A673 (cell line): ENCODE measurements around the gene FUZ.

Source experiments
- CTCF ChIP-seq: fragments of 300-800, 200-600 bp; sonication (generic); conservative IDR thresholded peaks from 2 replicates; pipeline ENCODE4 v1.5.1; 2017; ENCODE audit warnings: low read depth, mild to moderate bottlenecking, antibody characterized with exemption, low read length, moderate library complexity, mixed read lengths
- EZH2 ChIP-seq: fragments of 200-600 bp; sonication (generic); IDR thresholded peaks from 2 replicates; pipeline ENCODE4 v1.6.1; 2017; ENCODE audit warnings: borderline replicate concordance, low read depth, mild to moderate bottlenecking, mixed read lengths, antibody characterized with exemption, low read length; ENCODE audit not compliant: poor library complexity, severe bottlenecking

GRCh38 chr19:49782515-49782914 is 30.6 kb downstream of the FUZ start:
- TF ChIP-seq CTCF (no peak), EZH2 (no peak)
